HCT116 (cell line): ENCODE measurements around the gene MIDN. TPM values are rescaled to one million over a fixed set of nuclear protein-coding genes. Genes with fewer than 3 reads are reported as not detected.
A peak's percentile ranks its signal among the peaks of the same experiment; 100 is the strongest.

Experiments used
- ATAC-seq: fragments of 200-7000 bp; cut with Tn5 transposase; 2 replicates; pipeline ENCODE4 v1.9.1; 2020; ENCODE audit warnings: mild to moderate bottlenecking, moderate library complexity
- BruUV-seq: library from RNA; stranded (reverse); fragments of 400-500 nt; replicated peaks from 2 replicates; lab custom pipeline; 2021; lab: Mats Ljungman, UMichigan
- CTCF ChIA-PET: fragments of 300-600 bp; sonication (Branson Sonifier 250); formaldehyde crosslinking; loops from one replicate; lab custom pipeline; 2021; ENCODE audit warnings: antibody characterized with exemption; lab: Charles Lee
- POLR2A ChIA-PET: fragments of 300-600, 350-600 bp; sonication (Branson Sonifier 250); formaldehyde crosslinking; loops from one replicate; lab custom pipeline; 2021; ENCODE audit warnings: antibody characterized with exemption; lab: Charles Lee
- RAD21 ChIA-PET, 2 experiments: fragments of 300-600 bp; sonication (Branson Sonifier 250); formaldehyde crosslinking; loops; one replicate each; lab custom pipeline; 2023; ENCODE audit warnings: low total read pairs in 2 of 2; ENCODE audit not compliant: uncharacterized antibody in 2 of 2, unreplicated experiment in 2 of 2, low non-redundant PET in 1 of 2; lab: Charles Lee
- DNase-seq: peaks from one replicate; pipeline ENCODE4 v3.0.0-alpha.2; 2010; ENCODE audit warnings: low read depth, low spot score
- H2AFZ ChIP-seq: fragments of 200-600 bp; shearing (Covaris generic), sonication (generic); 2 replicates; pipeline ENCODE4 v1.6.1; 2017; ENCODE audit warnings: low read depth, mixed run types, mixed read lengths, antibody characterized with exemption, low read length; ENCODE audit not compliant: poor library complexity, severe bottlenecking
- H3K27ac ChIP-seq: 2 replicates; pipeline ENCODE4 v1.5.1; 2012; ENCODE audit warnings: low read depth, low read length
- H3K27me3 ChIP-seq: fragments of 200-600 bp; sonication (generic); 2 replicates; pipeline ENCODE4 v1.6.1; 2016; ENCODE audit warnings: mixed run types, low read length, mixed read lengths; ENCODE audit not compliant: insufficient read depth
- H3K36me3 ChIP-seq, 2 experiments: fragments of 200-500 bp in 1 of 2; fragments of 200-600 bp in 1 of 2; sonication (Bioruptor generic) in 1 of 2; sonication (generic) in 1 of 2; 2 replicates each; pipeline versions ENCODE4 v1.5.1 to v1.6.1; 2014 to 2016; ENCODE audit warnings: low read length in 2 of 2, inconsistent platforms in 1 of 2, mixed read lengths in 1 of 2, mixed run types in 1 of 2; ENCODE audit not compliant: insufficient read depth in 2 of 2, control insufficient read depth in 1 of 2
- H3K4me1 ChIP-seq, 2 experiments: fragments of 200-600 bp in 1 of 2; sonication (generic) in 1 of 2; 2 replicates each; pipeline versions ENCODE4 v1.5.1 to v1.6.1; 2012 to 2017; ENCODE audit warnings: low read length in 2 of 2, inconsistent platforms in 1 of 2, mild to moderate bottlenecking in 1 of 2, mixed read lengths in 1 of 2, mixed run types in 1 of 2, moderate library complexity in 1 of 2; ENCODE audit not compliant: insufficient read depth in 2 of 2, control insufficient read depth in 1 of 2
- H3K4me2 ChIP-seq: fragments of 200-600 bp; sonication (generic); 2 replicates; pipeline ENCODE4 v1.6.1; 2017; ENCODE audit warnings: mixed run types, low read length, mixed read lengths
- H3K4me3 ChIP-seq, 2 experiments: fragments of 200-600 bp in 1 of 2; sonication (generic) in 1 of 2; replicated peaks in 1 of 2; 2 replicates each; pipeline ENCODE4 v1.5.1; 2011 to 2016; ENCODE audit warnings: low read length in 2 of 2, control low read depth in 1 of 2, low read depth in 1 of 2, mild to moderate bottlenecking in 1 of 2, mixed read lengths in 1 of 2, mixed run types in 1 of 2
- H3K79me2 ChIP-seq: fragments of 200-600 bp; sonication (generic); 2 replicates; pipeline ENCODE4 v1.6.1; 2017; ENCODE audit warnings: mild to moderate bottlenecking, mixed run types, low read length, moderate library complexity, mixed read lengths; ENCODE audit not compliant: insufficient read depth
- H3K9ac ChIP-seq: fragments of 200-600 bp; sonication (generic); 2 replicates; pipeline ENCODE4 v1.6.1; 2016; ENCODE audit warnings: low read length, mixed read lengths
- H3K9me2 ChIP-seq: fragments of 200-600 bp; sonication (generic), shearing (Covaris generic); 2 replicates; pipeline ENCODE4 v1.6.1; 2017; ENCODE audit warnings: mixed run types, mild to moderate bottlenecking, moderate library complexity; ENCODE audit not compliant: insufficient read depth
- H3K9me3 ChIP-seq, 2 experiments: fragments of 200-500 bp in 1 of 2; fragments of 200-600 bp in 1 of 2; sonication (Bioruptor generic) in 1 of 2; sonication (generic) in 1 of 2; 2 replicates each; pipeline ENCODE4 v1.6.1; 2014 to 2017; ENCODE audit warnings: low read length in 2 of 2, mixed read lengths in 2 of 2, inconsistent platforms in 1 of 2, low read depth in 1 of 2, mild to moderate bottlenecking in 1 of 2, mixed run types in 1 of 2, moderate library complexity in 1 of 2; ENCODE audit not compliant: control insufficient read depth in 1 of 2, insufficient read depth in 1 of 2
- H4K20me1 ChIP-seq: fragments of 200-600 bp; sonication (generic), shearing (Covaris generic); 2 replicates; pipeline ENCODE4 v1.6.1; 2017; ENCODE audit warnings: mixed run types, mild to moderate bottlenecking, moderate library complexity; ENCODE audit not compliant: insufficient read depth
- CBX3 ChIP-seq: IDR thresholded peaks from 2 replicates; pipeline ENCODE4 v1.6.1; 2012; ENCODE audit warnings: low read depth
- EZH2 ChIP-seq: fragments of 200-600 bp; sonication (generic); IDR thresholded peaks from 2 replicates; pipeline ENCODE4 v1.6.1; 2017; ENCODE audit warnings: antibody characterized with exemption, mixed run types
- FOSL1 ChIP-seq: IDR thresholded peaks from 2 replicates; pipeline ENCODE4 v1.6.1; 2012; ENCODE audit warnings: low read depth
- RAD21 ChIP-seq: IDR thresholded peaks from 2 replicates; pipeline ENCODE4 v1.6.1; 2012; ENCODE audit warnings: low read depth, mild to moderate bottlenecking
- SP1 ChIP-seq: IDR thresholded peaks from 2 replicates; pipeline ENCODE4 v1.6.1; 2012; ENCODE audit warnings: low read depth
- ZFX ChIP-seq: fragments of 450-650 bp; IDR thresholded peaks from 2 replicates; pipeline ENCODE4 v1.6.1; 2017
- intact Hi-C: fragments of 100-400 bp; cut with micrococcal nuclease; formaldehyde crosslinking; loops from 2 replicates; pipeline ENCODE4 v1.10.0; 2022
- total RNA-seq: library from RNA; stranded (reverse); gene quantifications from one replicate; pipeline ENCODE4 v1.2.1, GENCODE V29; 2021; ENCODE audit not compliant: unreplicated experiment
- TF ChIP-seq, protein P1 (sequence below), 3 experiments: fragments of 200-600 bp in 1 of 3; sonication (generic) in 1 of 3; IDR thresholded peaks in 2 of 3; conservative IDR thresholded peaks in 1 of 3; 2 replicates each; pipeline ENCODE4 v1.5.1; 2012 to 2017; ENCODE audit warnings: low read depth in 2 of 3, low read length in 2 of 3, antibody characterized with exemption in 1 of 3, borderline replicate concordance in 1 of 3, control low read depth in 1 of 3, mild to moderate bottlenecking in 1 of 3, mixed read lengths in 1 of 3, mixed run types in 1 of 3, moderate library complexity in 1 of 3; ENCODE audit not compliant: insufficient read depth in 1 of 3

The MIDN gene
- total RNA-seq, 1 experiment from 2014 or later = 146 TPM

DNA sequence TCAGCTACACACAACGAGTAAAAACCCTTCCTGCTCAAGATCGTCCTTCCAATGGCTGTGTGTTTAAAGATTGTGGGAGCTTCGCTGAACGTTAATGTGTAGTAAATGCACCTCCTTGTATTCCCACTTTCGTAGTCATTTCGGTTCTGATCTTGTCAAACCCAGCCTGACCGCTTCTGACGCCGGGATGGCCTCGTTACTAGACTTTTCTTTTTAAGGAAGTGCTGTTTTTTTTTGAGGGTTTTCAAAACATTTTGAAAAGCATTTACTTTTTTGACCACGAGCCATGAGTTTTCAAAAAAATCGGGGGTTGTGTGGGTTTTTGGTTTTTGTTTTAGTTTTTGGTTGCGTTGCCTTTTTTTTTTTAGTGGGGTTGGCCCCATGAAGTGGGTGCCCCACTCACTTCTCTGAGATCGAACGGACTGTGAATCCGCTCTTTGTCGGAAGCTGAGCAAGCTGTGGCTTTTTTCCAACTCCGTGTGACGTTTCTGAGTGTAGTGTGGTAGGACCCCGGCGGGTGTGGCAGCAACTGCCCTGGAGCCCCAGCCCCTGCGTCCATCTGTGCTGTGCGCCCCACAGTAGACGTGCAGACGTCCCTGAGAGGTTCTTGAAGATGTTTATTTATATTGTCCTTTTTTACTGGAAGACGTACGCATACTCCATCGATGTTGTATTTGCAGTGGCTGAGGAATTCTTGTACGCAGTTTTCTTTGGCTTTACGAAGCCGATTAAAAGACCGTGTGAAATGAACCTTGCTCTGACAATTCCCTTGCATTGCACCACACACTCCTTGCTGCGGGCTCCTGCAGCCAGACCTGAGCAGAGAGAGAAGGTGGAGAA, 24.3 kb downstream of the MIDN start:
- no peak for TF ChIP-seq FOSL1
- no peak for TF ChIP-seq CBX3
- no peak for TF ChIP-seq EZH2
- Histone ChIP-seq H3K27ac (peak overlapping the region; percentile 100), H4K20me1 (no peaks in the 10 kb centered on the region), H3K9me2 (no peaks in the 10 kb centered on the region), H3K9ac (0 out of 2 replicates have a peak overlapping the region, but pooled peaks have one; percentile 98), H2AFZ (no peak overlapping the region), H3K4me1 (peaks cover 35 to 72% of the 10 kb centered on the region in 2 experiments), H3K79me2 (peaks cover 72% of the 10 kb centered on the region), H3K4me3 (no peak overlapping the region), H3K9me3 (no peaks in the 10 kb centered on the region), H3K36me3 (peaks cover 27 to 33% of the 10 kb centered on the region in 2 experiments; a peak in 3 of 4 replicates), H3K27me3 (no peaks in the 10 kb centered on the region), H3K4me2 (0 out of 2 replicates have a peak overlapping the region, but pooled peaks have one; percentile 99)
- DNase-seq (no peak), ATAC-seq (no peak)
- CTCF ChIA-PET = interaction anchor here (2.7 kb wide), 1 partner anchor 29 kb away, joined by 31 read pairs; no protein-coding TSS in a partner anchor
- no TSS peak for BruUV-seq
- POLR2A ChIA-PET = interaction anchor here (0.6 to 2.1 kb wide), 6 partner anchors 9 to 31 kb away, joined by 3 to 12 read pairs (median 5); partner anchors contain the start of gene ATP5F1D
- RAD21 ChIA-PET = no interaction called here
- intact Hi-C loops = loop anchor here (10.0 kb wide), 1 partner anchor 132 kb away; the partner anchor contains the start of genes DAZAP1 and GAMT

GRCh38 chr19:1273263-1274041, 25.1 kb downstream of the MIDN start:
- no peaks in the 10 kb centered on the region for H3K27me3 ChIP-seq
- no peak for ATAC-seq
- peaks cover 29 to 64% of the 10 kb centered on the region in 2 experiments for H3K4me1 ChIP-seq
- BruUV-seq = TSS peak; percentile 58
- H2AFZ ChIP-seq = no peak overlapping the region
- DNase-seq = no peak
- no peaks in the 10 kb centered on the region for H3K9me2 ChIP-seq
- H3K4me2 ChIP-seq = peak overlapping the region; percentile 99
- H4K20me1 ChIP-seq = no peaks in the 10 kb centered on the region
- peak overlapping the region; percentile 100 for H3K27ac ChIP-seq
- H3K9ac ChIP-seq = peak overlapping the region; percentile 97
- H3K4me3 ChIP-seq = peak overlapping the region; percentile 84 to 85; a peak in 3 of 4 replicates
- H3K36me3 ChIP-seq = peaks cover 27 to 33% of the 10 kb centered on the region in 2 experiments; a peak in 3 of 4 replicates
- POLR2A ChIA-PET = interaction anchor here (0.6 to 2.1 kb wide), 6 partner anchors 10 to 32 kb away, joined by 3 to 12 read pairs (median 6); partner anchors contain the start of gene ATP5F1D
- RAD21 ChIA-PET = interaction anchor here in 1 of 2 experiments (1.0 kb wide), 1 partner anchor 29 kb away, joined by 4 read pairs; no protein-coding TSS in a partner anchor
- TF ChIP-seq RAD21 (no peak), FOSL1 (no peak), ZFX (no peak), SP1 (no peak)
- TF ChIP-seq, protein P1, sequence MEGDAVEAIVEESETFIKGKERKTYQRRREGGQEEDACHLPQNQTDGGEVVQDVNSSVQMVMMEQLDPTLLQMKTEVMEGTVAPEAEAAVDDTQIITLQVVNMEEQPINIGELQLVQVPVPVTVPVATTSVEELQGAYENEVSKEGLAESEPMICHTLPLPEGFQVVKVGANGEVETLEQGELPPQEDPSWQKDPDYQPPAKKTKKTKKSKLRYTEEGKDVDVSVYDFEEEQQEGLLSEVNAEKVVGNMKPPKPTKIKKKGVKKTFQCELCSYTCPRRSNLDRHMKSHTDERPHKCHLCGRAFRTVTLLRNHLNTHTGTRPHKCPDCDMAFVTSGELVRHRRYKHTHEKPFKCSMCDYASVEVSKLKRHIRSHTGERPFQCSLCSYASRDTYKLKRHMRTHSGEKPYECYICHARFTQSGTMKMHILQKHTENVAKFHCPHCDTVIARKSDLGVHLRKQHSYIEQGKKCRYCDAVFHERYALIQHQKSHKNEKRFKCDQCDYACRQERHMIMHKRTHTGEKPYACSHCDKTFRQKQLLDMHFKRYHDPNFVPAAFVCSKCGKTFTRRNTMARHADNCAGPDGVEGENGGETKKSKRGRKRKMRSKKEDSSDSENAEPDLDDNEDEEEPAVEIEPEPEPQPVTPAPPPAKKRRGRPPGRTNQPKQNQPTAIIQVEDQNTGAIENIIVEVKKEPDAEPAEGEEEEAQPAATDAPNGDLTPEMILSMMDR (IDR thresholded peaks at IDR 0.05 in 2 of 3, conservative IDR thresholded peaks at IDR 0.05 in 1 of 3; ENCODE audit: borderline replicate concordance in 1 of 3, insufficient read depth in 1 of 3, low read depth in 2 of 3, low read length in 2 of 3) = no peak
- TF ChIP-seq, all 23 proteins: peak for 0
- intact Hi-C loops = loop anchor here (10.0 kb wide), 1 partner anchor 131 kb away; the partner anchor contains the start of genes DAZAP1 and GAMT
- Histone ChIP-seq H3K79me2 (peaks cover 72% of the 10 kb centered on the region), H3K9me3 (no peaks in the 10 kb centered on the region)
- CTCF ChIA-PET = interaction anchor here (2.7 kb wide), 1 partner anchor 30 kb away, joined by 31 read pairs; no protein-coding TSS in a partner anchor
